Cerebellar nuclear complex (tissue), 1 donor: ENCODE results near the gene BCAP29.

ENCODE experiments used
- DNase-seq, 2 experiments: peaks; one replicate each; lab custom pipeline; 2025; lab: John Stamatoyannopoulos, UW

The BCAP29 gene

DNA sequence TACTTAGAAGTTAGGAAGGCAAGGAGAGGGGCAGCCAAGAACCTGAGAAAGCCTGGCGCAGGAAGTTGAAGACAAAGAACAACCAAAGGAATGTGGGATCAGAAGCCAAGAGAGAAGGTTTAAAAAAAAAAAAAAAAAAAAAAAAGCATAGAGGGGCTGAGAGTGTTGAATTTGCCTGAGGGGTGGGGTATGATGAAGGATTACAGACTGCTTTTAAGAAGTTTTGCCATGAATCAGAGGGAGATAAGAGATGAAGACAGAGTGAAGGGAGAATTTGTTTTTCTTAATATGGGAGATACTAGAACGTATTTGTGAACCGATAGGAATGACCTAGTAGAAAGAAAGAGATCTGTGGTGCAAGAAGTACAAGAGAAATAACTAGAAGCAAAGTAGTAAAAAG lies 87.3 kb downstream of the BCAP29 start:
- DNase-seq, result no peak

DNA sequence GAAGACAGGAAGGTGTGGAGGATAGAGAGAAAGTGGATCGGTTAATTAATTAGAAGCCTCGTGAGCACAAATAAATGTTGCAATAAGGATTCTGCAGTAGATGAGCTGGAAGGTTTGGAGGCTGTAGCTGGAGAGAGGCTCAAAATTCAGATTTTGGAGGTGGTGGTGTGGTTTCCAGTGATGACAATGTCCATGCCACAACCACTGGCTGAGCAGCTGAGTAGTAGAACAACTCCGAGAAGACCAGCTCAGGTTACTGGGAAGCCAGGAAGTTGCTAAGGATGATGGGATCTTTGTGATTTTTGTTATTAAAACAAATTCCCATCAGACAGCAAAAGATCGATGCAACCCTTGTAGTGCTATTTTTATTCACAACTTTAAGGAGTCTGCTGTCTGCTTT lies 88.2 kb downstream of the BCAP29 start:
- no peak for DNase-seq
